ENCODE data around the gene TTC12. TPM values are rescaled to one million over a fixed set of nuclear protein-coding genes. Genes with fewer than 3 reads are reported as not detected.

Gene TTC12
- total and polyA plus RNA-seq, 2 of the 8 experiments (the other 6 are each of a cell fraction or from before 2014, with no cell fraction given), result 4.7 to 9.0 TPM

- TF ChIP-seq USF2 (IDR thresholded peaks at IDR 0.05; ENCODE audit: low read length) (no peak), EGR1 (IDR thresholded peaks at IDR 0.05; ENCODE audit: borderline replicate concordance, low read depth, low read length) (no peak), CHD1 (IDR thresholded peaks at IDR 0.05; ENCODE audit: low read depth, low read length) (no peak), HDAC2 (IDR thresholded peaks at IDR 0.05; ENCODE audit: borderline replicate concordance in 1 of 2, low read depth in 2 of 2, low read length in 2 of 2) (no peak), MAFK (IDR thresholded peaks at IDR 0.05; ENCODE audit: low read depth, low read length) (no peak), JUND (IDR thresholded peaks at IDR 0.05; ENCODE audit: low read length) (no peak)
These were observed 35.9 kb upstream of the TTC12 start (continued) for GRCh38 chr11:113278481-113278880.
